GM10847 (cell line): Measurements from ENCODE around the gene PIGN.

Source experiments
- POLR2A ChIP-seq: IDR thresholded peaks from 2 replicates; pipeline ENCODE4 v1.6.1; 2011; ENCODE audit not compliant: insufficient read length; ENCODE audit errors: extremely low read depth

PIGN gene

DNA sequence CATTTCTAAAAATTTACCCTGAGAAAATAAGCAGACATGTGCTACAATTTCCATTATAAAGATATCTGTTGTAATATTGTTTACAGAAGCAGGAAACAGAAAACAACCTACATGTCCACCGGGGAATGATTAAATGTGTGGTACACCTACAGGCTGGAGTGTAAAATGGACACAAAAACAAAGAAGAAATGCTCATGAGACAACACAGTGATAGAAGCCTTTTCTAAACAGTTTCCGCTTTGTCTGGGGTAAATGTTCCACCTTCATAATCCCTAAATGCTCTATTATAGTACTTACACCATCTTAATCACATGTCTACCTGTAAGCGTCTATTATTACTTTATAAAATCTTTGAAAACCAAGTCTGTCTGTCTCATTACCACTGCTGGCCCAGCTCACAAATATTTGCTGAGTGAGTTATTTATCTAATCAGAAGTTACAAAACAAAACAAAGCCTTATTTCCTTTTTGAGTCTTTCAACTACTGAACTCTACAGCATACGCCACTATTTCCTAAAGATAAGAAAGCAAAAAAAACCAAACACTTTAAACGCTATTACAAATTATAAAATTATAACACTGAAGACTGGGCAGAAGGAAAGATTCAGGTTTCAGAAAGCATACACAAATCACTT lies 95.3 kb downstream of the PIGN start:
- no peak for TF ChIP-seq POLR2A

GRCh38 chr18:62089174-62089573 lies 97.7 kb downstream of the PIGN start:
- no peak for TF ChIP-seq POLR2A

GRCh38 chr18:62088156-62088555 lies 98.7 kb downstream of the PIGN start:
- no peak for TF ChIP-seq POLR2A

GRCh38 chr18:62085756-62086155 lies 101.1 kb downstream of the PIGN start:
- no peak for TF ChIP-seq POLR2A

GRCh38 chr18:62081761-62082294 lies 105.0 kb downstream of the PIGN start:
- no peak for TF ChIP-seq POLR2A

- TF ChIP-seq POLR2A = no peak
Observed at GRCh38 chr18:62081248-62081647, 105.6 kb downstream of the PIGN start.

DNA sequence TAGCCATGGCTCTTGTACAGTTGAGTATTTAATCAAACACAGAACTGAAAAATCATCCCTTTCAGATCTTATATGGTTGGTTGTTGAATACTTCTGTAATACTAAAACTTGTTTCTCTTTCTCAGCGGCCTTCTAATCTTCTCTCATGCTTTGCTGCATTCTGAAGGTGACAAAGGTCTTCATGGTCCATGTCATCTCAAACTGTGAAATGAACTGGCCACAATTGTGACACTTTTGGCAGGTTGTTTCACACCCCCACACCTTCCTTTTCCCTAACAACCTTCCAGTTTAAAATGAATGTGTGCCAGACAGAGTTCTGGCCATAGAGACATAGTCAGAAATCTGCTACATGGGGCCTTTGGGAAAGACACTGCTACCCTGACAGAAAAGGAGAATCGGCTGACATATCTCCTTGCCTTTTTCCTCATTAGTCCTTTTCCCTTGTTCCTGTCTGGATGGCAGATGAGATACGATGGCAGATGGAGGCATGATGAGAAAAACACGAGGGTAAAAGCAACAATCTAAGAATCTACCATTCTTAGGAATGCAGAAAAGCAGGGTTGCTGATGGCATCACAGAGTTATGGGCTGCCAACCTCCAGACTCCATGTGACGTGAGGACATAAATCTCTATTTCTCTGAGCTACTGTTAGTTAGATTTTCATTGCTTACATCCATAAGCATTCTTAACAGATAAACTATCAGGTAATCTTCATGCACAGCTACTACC lies 106.5 kb downstream of the PIGN start:
- TF ChIP-seq POLR2A = no peak

- TF ChIP-seq POLR2A = no peak
Observed at GRCh38 chr18:62073461-62074281, 113.2 kb downstream of the PIGN start.

- no peak for TF ChIP-seq POLR2A
Observed at GRCh38 chr18:62072370-62072769, 114.5 kb downstream of the PIGN start.

DNA sequence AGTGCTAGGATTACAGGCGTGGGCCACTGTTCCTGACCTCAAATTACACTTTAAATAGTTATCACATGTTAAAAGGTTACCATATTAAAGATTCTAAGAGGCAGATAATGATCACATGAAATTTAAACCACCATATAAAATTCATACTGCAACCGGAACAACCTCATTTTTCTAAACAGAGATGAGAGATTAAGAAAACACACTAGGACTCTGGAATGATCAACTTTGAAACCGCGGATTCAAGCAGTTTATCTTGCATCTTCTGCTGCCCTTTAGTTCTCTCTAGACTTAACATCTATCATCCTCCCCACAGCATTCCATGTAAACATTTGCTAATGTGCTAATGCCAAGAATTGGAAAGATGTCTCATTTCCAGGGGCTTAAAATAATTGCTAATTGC lies 115.8 kb downstream of the PIGN start:
- TF ChIP-seq POLR2A = no peak

DNA sequence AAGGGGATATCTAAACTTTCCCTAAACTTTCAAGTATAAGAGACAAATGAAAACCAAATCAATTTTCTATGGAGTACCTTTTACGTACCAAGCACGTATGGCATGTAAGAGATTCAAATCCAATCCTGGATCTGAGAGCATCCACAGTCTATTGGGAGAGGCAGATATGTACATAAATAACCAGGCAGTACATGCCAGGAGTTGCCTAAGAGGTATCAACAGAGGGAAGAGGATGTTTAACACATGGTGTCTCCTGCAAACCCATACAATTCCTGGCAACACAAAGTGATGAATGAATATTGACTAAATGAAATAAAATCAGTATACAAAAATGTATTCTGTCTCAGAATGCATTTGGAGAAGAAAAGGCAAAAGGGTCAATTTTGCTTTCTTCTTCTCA lies 116.6 kb downstream of the PIGN start:
- no peak for TF ChIP-seq POLR2A

- TF ChIP-seq POLR2A = no peak
Observed at GRCh38 chr18:62069556-62069955, 117.3 kb downstream of the PIGN start.

DNA sequence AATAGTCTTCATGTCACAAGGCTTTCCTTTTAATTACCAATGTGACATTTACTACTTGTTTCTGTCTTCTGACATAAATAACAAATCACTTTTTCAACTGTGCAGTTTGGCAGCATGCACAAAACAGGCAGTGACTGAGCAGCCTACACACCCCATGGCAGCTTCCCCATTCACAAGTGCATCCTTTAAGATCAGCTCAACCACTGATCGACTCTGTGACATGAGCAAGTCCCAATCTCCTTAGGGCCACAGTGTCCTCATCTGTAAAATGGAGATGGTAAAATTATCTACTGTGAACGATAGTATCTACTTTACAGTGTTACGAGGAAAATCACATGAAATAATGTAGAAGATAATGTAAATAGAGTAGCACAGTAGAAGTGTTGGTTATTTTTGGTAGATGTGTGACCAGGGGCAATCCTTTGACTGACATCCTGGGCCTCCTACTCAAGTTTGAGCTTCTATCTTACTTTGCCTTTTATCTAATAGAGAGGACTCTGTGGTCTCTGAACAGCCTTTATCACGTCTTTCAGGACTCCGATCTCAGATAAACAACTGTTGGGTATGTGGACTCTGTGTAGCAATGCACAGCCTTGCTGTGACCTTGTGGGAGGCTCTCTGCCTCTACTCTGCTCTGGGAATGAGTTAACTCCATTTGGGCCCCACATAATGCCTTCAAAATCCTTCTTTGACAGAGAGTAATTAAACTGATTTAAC lies 120.6 kb downstream of the PIGN start:
- no peak for TF ChIP-seq POLR2A

- no peak for TF ChIP-seq POLR2A
Observed at GRCh38 chr18:62064361-62064760, 122.5 kb downstream of the PIGN start.

DNA sequence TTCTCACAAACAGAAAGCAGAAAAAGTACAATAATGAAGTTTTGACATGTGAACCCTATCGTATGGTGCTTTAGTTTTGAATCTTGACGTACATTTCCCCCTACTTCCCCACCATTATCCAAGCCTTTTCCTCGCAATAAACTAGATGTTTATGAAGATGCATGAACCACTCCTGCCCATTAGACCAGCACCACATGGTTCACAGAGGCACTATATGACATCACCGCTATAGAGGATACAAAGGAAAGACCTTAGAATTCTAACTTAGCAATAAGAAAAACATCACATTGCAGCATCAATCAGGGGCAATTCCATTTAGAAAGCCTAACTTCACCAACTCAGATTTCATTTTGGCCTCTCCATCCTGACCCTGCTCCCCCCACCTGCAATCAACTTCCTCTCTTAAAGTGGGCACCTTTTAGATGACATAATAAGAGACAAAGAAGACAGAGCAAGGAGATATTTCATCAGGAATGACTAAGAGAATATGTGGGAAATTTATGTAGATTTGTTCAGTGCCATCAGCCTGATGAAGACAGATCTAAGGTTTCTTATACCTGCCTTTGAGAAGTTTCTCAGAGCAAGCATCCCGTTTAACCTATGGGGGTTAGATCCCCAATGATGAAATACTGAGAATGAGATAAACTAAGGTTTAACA lies 124.9 kb downstream of the PIGN start:
- TF ChIP-seq POLR2A = no peak
